ENCODE data around the gene SLC13A2. TPM values are rescaled to one million over a fixed set of nuclear protein-coding genes. Genes with fewer than 3 reads are reported as not detected.

Gene SLC13A2
- total RNA-seq, 1 donor from 2014 or later, result not detected

DNA sequence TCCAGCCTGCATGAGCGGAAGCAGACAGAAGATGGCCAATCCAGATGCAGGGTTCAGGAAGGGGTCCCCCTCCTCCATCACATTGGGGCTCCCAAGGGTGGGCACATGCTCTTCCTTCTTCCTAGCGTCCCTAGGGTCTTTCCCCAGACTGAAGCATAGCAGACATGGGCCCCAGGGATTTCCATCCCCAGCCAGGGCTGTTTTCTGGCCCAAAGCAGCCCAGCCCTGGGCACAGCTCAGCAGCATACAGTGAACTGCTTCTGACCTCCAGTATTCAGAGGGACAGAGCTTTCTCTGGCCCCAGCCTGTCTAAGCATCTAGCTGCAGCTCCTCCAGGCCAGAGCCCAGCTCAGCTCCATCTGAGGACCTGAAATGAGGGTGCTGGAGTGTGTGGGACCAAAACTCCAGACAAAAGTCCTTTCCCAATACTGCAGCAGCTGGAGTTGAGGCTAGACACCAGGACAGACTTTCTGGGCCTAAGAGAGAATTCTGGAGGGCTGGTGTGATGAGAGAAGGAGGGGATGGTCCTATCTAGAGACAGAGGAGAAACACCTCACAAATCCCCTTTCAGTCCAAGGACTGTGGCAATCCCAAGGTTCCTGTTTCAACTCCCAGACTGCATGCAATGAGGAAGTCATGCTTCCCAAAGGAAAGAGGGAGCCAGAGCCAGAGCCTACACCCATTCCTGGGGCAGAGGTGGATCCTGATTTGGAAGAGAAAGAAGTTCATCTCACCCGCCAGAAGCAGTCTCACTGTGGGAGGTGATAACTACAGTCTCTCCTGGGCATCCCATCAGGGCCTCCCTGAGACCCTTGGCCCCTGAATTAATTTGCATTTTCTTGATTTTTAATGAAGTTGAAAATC is 28.2 kb downstream of the SLC13A2 start:
- Mint-ChIP-seq H3K36me3 (ENCODE audit: unreplicated experiment) (no peaks in the 10 kb centered on the region), H3K27ac (ENCODE audit: unreplicated experiment) (no peak overlapping the region), H3K9me3 (ENCODE audit: unreplicated experiment) (no peaks in the 10 kb centered on the region), H3K4me3 (ENCODE audit: unreplicated experiment) (no peak overlapping the region), H3K27me3 (ENCODE audit: unreplicated experiment) (peaks cover 22% of the 10 kb centered on the region), H3K4me1 (ENCODE audit: unreplicated experiment) (peaks cover 5% of the 10 kb centered on the region)
- TF ChIP-seq, protein P1, sequence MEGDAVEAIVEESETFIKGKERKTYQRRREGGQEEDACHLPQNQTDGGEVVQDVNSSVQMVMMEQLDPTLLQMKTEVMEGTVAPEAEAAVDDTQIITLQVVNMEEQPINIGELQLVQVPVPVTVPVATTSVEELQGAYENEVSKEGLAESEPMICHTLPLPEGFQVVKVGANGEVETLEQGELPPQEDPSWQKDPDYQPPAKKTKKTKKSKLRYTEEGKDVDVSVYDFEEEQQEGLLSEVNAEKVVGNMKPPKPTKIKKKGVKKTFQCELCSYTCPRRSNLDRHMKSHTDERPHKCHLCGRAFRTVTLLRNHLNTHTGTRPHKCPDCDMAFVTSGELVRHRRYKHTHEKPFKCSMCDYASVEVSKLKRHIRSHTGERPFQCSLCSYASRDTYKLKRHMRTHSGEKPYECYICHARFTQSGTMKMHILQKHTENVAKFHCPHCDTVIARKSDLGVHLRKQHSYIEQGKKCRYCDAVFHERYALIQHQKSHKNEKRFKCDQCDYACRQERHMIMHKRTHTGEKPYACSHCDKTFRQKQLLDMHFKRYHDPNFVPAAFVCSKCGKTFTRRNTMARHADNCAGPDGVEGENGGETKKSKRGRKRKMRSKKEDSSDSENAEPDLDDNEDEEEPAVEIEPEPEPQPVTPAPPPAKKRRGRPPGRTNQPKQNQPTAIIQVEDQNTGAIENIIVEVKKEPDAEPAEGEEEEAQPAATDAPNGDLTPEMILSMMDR (IDR thresholded peaks at IDR 0.05), result no peak
- DNase-seq (ENCODE audit: extremely low spot score, unreplicated experiment), result no peak

- Mint-ChIP-seq H3K27ac (ENCODE audit: unreplicated experiment) (no peak overlapping the region), H3K4me1 (ENCODE audit: unreplicated experiment) (peaks cover 5% of the 10 kb centered on the region), H3K4me3 (ENCODE audit: unreplicated experiment) (no peak overlapping the region), H3K9me3 (ENCODE audit: unreplicated experiment) (no peaks in the 10 kb centered on the region), H3K27me3 (ENCODE audit: unreplicated experiment) (peaks cover 29% of the 10 kb centered on the region), H3K36me3 (ENCODE audit: unreplicated experiment) (no peaks in the 10 kb centered on the region)
- DNase-seq (ENCODE audit: extremely low spot score, unreplicated experiment), result no peak
- TF ChIP-seq, protein P1 (IDR thresholded peaks at IDR 0.05), result no peak
These were observed 30.0 kb downstream of the SLC13A2 start for GRCh38 chr17:28503420-28503819.

GRCh38 chr17:28505986-28506665 is 32.7 kb downstream of the SLC13A2 start, which contains the start of gene FOXN1:
TSS of gene FOXN1 (plus strand) at chr17:28506348. CDS start at chr17:28523970, 17,622 bp downstream.
- TF ChIP-seq, protein P1 (IDR thresholded peaks at IDR 0.05), result no peak
- H3K4me3 Mint-ChIP-seq (ENCODE audit: unreplicated experiment), result no peak within 1 kb of the TSS
- H3K36me3 Mint-ChIP-seq (ENCODE audit: unreplicated experiment), result no peaks in the 10 kb centered on the region
- H3K27ac Mint-ChIP-seq (ENCODE audit: unreplicated experiment), result no peak within 1 kb of the TSS
- DNase-seq (ENCODE audit: extremely low spot score, unreplicated experiment), result no peak
- H3K9me3 Mint-ChIP-seq (ENCODE audit: unreplicated experiment), result no peaks in the 10 kb centered on the region
- H3K27me3 Mint-ChIP-seq (ENCODE audit: unreplicated experiment), result peaks cover 49% of the 10 kb centered on the region
- H3K4me1 Mint-ChIP-seq (ENCODE audit: unreplicated experiment), result peaks cover 3% of the 10 kb centered on the region

- TF ChIP-seq, protein P1 (IDR thresholded peaks at IDR 0.05), result no peak
- Mint-ChIP-seq H3K9me3 (ENCODE audit: unreplicated experiment) (no peaks in the 10 kb centered on the region), H3K4me1 (ENCODE audit: unreplicated experiment) (no peaks in the 10 kb centered on the region), H3K27me3 (ENCODE audit: unreplicated experiment) (peaks cover 54% of the 10 kb centered on the region), H3K4me3 (ENCODE audit: unreplicated experiment) (no peak overlapping the region), H3K27ac (ENCODE audit: unreplicated experiment) (no peak overlapping the region), H3K36me3 (ENCODE audit: unreplicated experiment) (no peaks in the 10 kb centered on the region)
- DNase-seq (ENCODE audit: extremely low spot score, unreplicated experiment), result no peak
These were observed 33.5 kb downstream of the SLC13A2 start for GRCh38 chr17:28506763-28507487.

Measured in osteocyte (in vitro differentiated cells).